Measurements from ENCODE around the gene CD9.

CD9 gene

GRCh38 chr12:6218347-6218925 is 18.2 kb downstream of the CD9 start:
- TF ChIP-seq FOXK2 (IDR thresholded peaks at IDR 0.05) (no peak), FOXM1 (IDR thresholded peaks at IDR 0.05; ENCODE audit: borderline replicate concordance) (no peak), ELF4 (IDR thresholded peaks at IDR 0.05) (no peak), HDGF (IDR thresholded peaks at IDR 0.05; ENCODE audit: borderline replicate concordance) (no peak), TARDBP (IDR thresholded peaks at IDR 0.05) (no peak), SP1 (IDR thresholded peaks at IDR 0.05) (no peak), ARNT (IDR thresholded peaks at IDR 0.05) (no peak), ZNF384 (IDR thresholded peaks at IDR 0.05) (no peak), NFRKB (IDR thresholded peaks at IDR 0.05) (no peak), PKNOX1 (IDR thresholded peaks at IDR 0.05) (no peak), L3MBTL2 (conservative IDR thresholded peaks at IDR 0.05) (no peak), CTBP1 (IDR thresholded peaks at IDR 0.05; ENCODE audit: borderline replicate concordance) (no peak), LEF1 (IDR thresholded peaks at IDR 0.05; ENCODE audit: borderline replicate concordance) (no peak), BHLHE40 (IDR thresholded peaks at IDR 0.05; ENCODE audit: borderline replicate concordance) (no peak), FOXA1 (IDR thresholded peaks at IDR 0.05) (no peak), SUZ12 (IDR thresholded peaks at IDR 0.05) (no peak)
- DNase-seq (ENCODE audit: extremely low spot score): no peak
- CTCF ChIA-PET: no interaction called here
- POLR2A ChIA-PET: no interaction called here

- TF ChIP-seq TARDBP (IDR thresholded peaks at IDR 0.05) (no peak), ARNT (IDR thresholded peaks at IDR 0.05) (no peak), LEF1 (IDR thresholded peaks at IDR 0.05; ENCODE audit: borderline replicate concordance) (no peak), ELF4 (IDR thresholded peaks at IDR 0.05) (no peak), NFRKB (IDR thresholded peaks at IDR 0.05) (no peak), FOXA1 (IDR thresholded peaks at IDR 0.05) (no peak), L3MBTL2 (conservative IDR thresholded peaks at IDR 0.05) (no peak), FOXM1 (IDR thresholded peaks at IDR 0.05; ENCODE audit: borderline replicate concordance) (no peak), ZNF384 (IDR thresholded peaks at IDR 0.05) (no peak), HDGF (IDR thresholded peaks at IDR 0.05; ENCODE audit: borderline replicate concordance) (no peak), FOXK2 (IDR thresholded peaks at IDR 0.05) (no peak), SUZ12 (IDR thresholded peaks at IDR 0.05) (no peak), PKNOX1 (IDR thresholded peaks at IDR 0.05) (no peak), CTBP1 (IDR thresholded peaks at IDR 0.05; ENCODE audit: borderline replicate concordance) (no peak), BHLHE40 (IDR thresholded peaks at IDR 0.05; ENCODE audit: borderline replicate concordance) (no peak), SP1 (IDR thresholded peaks at IDR 0.05) (no peak)
- ChIA-PET CTCF (no interaction called here), POLR2A (no interaction called here)
- no peak for DNase-seq (ENCODE audit: extremely low spot score)
These were observed 19.8 kb downstream of the CD9 start for GRCh38 chr12:6219980-6220379.

- ChIA-PET CTCF (interaction anchor here (0.6 kb wide), 1 partner anchor 130 kb away, joined by 3 read pairs; no protein-coding TSS in a partner anchor), POLR2A (interaction anchor here (1.0 kb wide), 1 partner anchor 20 kb away, joined by 4 read pairs; no protein-coding TSS in a partner anchor)
- no peak for TF ChIP-seq PKNOX1 (IDR thresholded peaks at IDR 0.05)
- TF ChIP-seq FOXA1 (IDR thresholded peaks at IDR 0.05): no peak
- TF ChIP-seq HDGF (IDR thresholded peaks at IDR 0.05; ENCODE audit: borderline replicate concordance): no peak
- TF ChIP-seq FOXK2 (IDR thresholded peaks at IDR 0.05): no peak
- TF ChIP-seq ARNT (IDR thresholded peaks at IDR 0.05): no peak
- no peak for TF ChIP-seq ELF4 (IDR thresholded peaks at IDR 0.05)
- TF ChIP-seq LEF1 (IDR thresholded peaks at IDR 0.05; ENCODE audit: borderline replicate concordance): no peak
- no peak for TF ChIP-seq SUZ12 (IDR thresholded peaks at IDR 0.05)
- DNase-seq (ENCODE audit: extremely low spot score): no peak
These were observed 20.9 kb downstream of the CD9 start for GRCh38 chr12:6221146-6221545.

GRCh38 chr12:6222078-6222654 is 22.0 kb downstream of the CD9 start:
- ChIA-PET CTCF (interaction anchor here (0.7 to 1.4 kb wide), 2 partner anchors 26 to 56 kb away, joined by 3 to 4 read pairs; no protein-coding TSS in a partner anchor), POLR2A (no interaction called here)
- no peak for TF ChIP-seq ZNF384 (IDR thresholded peaks at IDR 0.05)
- no peak for DNase-seq (ENCODE audit: extremely low spot score)

GRCh38 chr12:6223545-6223944 is 23.3 kb downstream of the CD9 start:
- ChIA-PET CTCF (no interaction called here), POLR2A (no interaction called here)
- no peak for DNase-seq (ENCODE audit: extremely low spot score)
- TF ChIP-seq CTBP1 (IDR thresholded peaks at IDR 0.05; ENCODE audit: borderline replicate concordance) (no peak), SP1 (IDR thresholded peaks at IDR 0.05) (no peak), PKNOX1 (IDR thresholded peaks at IDR 0.05) (no peak), L3MBTL2 (conservative IDR thresholded peaks at IDR 0.05) (no peak), FOXK2 (IDR thresholded peaks at IDR 0.05) (no peak), ZNF384 (IDR thresholded peaks at IDR 0.05) (no peak), NFRKB (IDR thresholded peaks at IDR 0.05) (no peak), SUZ12 (IDR thresholded peaks at IDR 0.05) (no peak), BHLHE40 (IDR thresholded peaks at IDR 0.05; ENCODE audit: borderline replicate concordance) (no peak), HDGF (IDR thresholded peaks at IDR 0.05; ENCODE audit: borderline replicate concordance) (no peak), ELF4 (IDR thresholded peaks at IDR 0.05) (no peak), ARNT (IDR thresholded peaks at IDR 0.05) (no peak), FOXM1 (IDR thresholded peaks at IDR 0.05; ENCODE audit: borderline replicate concordance) (no peak), TARDBP (IDR thresholded peaks at IDR 0.05) (no peak), LEF1 (IDR thresholded peaks at IDR 0.05; ENCODE audit: borderline replicate concordance) (no peak), FOXA1 (IDR thresholded peaks at IDR 0.05) (no peak)

Data from HEK293T (cell line).